GM18951 (cell line): ENCODE data around the gene SLK.

ENCODE experiments used
- POLR2A ChIP-seq: IDR thresholded peaks from 4 replicates; pipeline ENCODE4 v1.6.1; 2011; ENCODE audit warnings: mild to moderate bottlenecking; ENCODE audit not compliant: insufficient read length, insufficient read depth; ENCODE audit errors: extremely low read depth
- in situ Hi-C: fragments of 300-500 bp; cut with MboI; formaldehyde crosslinking; loops from one replicate; pipeline ENCODE4 v1.12.0; 2022; ENCODE audit warnings: low sequenced_read_pairs, mixed read lengths, inconsistent platforms; ENCODE audit not compliant: unreplicated experiment

Gene SLK

DNA sequence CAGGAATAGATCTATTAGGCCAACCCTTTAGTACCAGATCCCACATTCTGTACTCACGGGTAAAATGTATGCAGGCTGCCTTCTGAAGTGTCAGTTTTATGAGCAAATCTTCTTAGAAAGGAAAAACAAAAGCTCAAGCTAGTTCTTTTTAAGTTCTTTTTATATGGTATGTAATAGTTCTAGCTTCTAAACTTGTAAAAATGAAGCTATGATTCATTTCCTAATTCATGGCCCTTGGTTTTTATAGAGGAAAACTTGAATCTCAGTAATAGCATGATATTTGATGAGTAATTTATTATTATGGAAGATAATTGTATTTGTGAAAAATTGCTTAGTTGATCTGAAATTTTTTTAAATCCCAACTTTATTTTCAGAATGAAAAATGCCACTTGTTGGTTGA lies 54.3 kb downstream of the SLK start:
- in situ Hi-C loops = no loop called here
- no peak for TF ChIP-seq POLR2A

- in situ Hi-C loops = no loop called here
- TF ChIP-seq POLR2A = no peak
Observed at GRCh38 chr10:104022026-104022425, 55.1 kb downstream of the SLK start.

DNA sequence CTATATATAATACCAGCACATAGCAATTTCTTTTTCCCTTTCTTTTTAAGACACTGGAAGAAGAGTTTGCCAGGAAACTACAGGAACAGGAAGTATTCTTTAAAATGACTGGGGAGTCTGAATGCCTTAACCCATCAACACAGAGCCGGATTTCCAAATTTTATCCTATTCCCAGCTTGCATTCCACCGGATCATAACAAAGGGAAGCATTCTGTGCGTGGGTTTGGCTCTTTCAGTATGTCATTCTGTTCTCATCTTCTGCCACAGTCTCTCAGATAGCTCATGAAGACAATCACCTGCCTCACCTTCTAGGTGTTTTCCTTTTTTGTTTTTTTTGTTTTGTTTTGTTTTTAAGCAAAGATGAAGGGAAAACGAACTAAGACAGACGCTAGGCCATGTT lies 58.6 kb downstream of the SLK start:
- in situ Hi-C loops = no loop called here
- TF ChIP-seq POLR2A = no peak

- in situ Hi-C loops = no loop called here
Observed at GRCh38 chr10:104026762-104027161, 59.8 kb downstream of the SLK start.

DNA sequence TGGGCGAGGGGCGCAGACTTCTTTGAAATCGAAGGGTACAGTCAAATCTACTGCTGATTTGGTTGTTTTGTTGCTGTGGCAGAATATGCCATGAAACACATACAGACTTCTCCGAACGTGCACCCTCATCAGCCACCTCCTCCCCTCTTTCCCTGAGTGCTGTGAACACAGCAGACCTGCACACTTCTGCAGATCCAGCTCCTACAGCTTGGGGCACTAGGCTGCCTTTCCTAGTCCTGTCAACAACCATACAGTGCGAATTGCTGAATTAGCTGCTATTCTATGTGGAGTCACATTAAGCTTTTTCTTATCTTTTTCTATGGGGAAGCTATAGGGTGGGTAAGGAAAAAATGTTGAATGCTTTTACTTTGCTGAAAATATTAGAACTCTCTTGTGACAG lies 61.2 kb downstream of the SLK start:
- no peak for TF ChIP-seq POLR2A
- in situ Hi-C loops = no loop called here

More at GRCh38 chr10:104026762-104027161, 59.8 kb downstream of the SLK start:
- no peak for TF ChIP-seq POLR2A

DNA sequence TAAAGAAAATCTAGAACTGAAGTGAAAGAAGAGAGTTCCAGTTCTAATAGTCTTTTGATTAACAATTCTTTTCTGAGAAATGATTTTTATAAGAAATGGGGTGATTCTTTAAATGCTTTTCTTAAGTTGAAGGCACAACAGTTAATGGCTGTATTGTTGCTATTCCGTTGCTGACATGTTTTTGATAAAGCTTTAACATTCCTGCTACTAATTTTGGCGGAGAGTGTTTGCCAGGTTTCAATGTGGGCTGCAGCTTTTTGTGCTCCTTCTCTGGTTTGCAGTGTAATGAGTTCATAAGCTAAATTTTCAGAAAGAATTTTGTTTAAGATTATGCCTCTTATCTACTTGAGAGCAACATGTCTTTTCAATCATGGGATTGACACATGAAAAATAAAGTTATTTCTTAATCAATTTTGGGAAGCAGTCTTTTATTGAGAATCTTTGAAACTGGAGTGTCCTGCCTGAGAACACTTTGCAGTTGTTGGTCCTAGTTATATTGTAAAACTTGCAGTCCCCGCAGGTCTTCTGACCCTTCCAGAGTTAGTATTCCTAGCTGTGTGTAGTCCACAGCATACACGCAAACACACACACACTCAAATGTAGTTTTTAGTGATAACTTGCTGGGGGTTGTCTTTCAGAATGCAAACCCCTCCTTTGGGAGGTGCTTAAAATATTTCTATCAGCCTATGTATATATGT lies 62.0 kb downstream of the SLK start:
- in situ Hi-C loops = no loop called here
- TF ChIP-seq POLR2A = no peak

- in situ Hi-C loops = no loop called here
Observed at GRCh38 chr10:104029521-104029860, 62.6 kb downstream of the SLK start.

DNA sequence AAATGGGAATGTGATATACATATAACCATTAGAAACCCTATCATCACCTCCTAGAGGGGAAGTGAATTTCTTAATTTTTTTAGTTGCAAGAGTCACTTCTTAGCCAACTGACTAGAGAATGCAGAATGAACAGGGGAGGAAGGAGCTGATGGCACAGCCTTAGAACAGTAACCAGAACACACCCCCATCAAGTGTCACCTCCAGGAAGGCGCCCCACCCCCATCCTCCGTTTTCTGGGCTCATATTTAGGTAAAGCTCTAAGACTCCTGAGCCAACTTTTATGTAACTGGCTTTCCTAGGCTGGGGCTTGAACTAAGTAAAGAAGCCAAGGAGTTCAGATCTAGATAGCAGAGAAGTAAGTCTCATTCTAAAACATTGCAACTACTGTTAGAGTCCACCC lies 64.7 kb downstream of the SLK start:
- TF ChIP-seq POLR2A = no peak
- in situ Hi-C loops = no loop called here

More at GRCh38 chr10:104029521-104029860, 62.6 kb downstream of the SLK start:
- TF ChIP-seq POLR2A = no peak

GRCh38 chr10:104032144-104032775 lies 65.3 kb downstream of the SLK start:
- no peak for TF ChIP-seq POLR2A
- in situ Hi-C loops = no loop called here

DNA sequence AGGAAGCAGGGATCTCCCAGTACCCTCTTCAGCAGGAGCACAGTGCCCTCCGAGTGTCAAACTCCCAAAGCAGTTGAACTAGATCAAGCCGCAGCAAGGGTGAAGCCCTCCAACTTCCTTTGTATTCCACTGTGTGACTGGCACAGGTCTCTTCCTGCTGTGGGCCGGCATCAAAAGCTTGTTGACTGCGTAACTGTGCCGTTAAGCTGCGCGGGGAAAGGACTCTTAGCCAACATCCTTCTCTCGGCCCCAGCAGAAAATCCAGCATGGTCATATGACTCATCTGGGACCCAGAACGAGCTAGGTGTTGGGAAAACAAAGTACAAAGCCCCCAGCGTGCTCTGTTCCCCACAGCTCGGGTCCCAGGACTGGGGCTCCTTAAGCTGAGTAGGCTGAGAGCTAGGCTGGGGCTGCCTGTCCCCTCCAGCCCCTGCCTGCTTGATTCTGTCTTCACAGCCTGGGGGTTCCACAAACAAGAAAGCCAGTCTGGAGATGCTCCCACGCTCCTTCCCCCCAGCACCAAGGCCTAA lies 66.5 kb downstream of the SLK start:
- no peak for TF ChIP-seq POLR2A
- in situ Hi-C loops = no loop called here

GRCh38 chr10:104033966-104034365 lies 67.0 kb downstream of the SLK start:
- in situ Hi-C loops = no loop called here
- TF ChIP-seq POLR2A = no peak

DNA sequence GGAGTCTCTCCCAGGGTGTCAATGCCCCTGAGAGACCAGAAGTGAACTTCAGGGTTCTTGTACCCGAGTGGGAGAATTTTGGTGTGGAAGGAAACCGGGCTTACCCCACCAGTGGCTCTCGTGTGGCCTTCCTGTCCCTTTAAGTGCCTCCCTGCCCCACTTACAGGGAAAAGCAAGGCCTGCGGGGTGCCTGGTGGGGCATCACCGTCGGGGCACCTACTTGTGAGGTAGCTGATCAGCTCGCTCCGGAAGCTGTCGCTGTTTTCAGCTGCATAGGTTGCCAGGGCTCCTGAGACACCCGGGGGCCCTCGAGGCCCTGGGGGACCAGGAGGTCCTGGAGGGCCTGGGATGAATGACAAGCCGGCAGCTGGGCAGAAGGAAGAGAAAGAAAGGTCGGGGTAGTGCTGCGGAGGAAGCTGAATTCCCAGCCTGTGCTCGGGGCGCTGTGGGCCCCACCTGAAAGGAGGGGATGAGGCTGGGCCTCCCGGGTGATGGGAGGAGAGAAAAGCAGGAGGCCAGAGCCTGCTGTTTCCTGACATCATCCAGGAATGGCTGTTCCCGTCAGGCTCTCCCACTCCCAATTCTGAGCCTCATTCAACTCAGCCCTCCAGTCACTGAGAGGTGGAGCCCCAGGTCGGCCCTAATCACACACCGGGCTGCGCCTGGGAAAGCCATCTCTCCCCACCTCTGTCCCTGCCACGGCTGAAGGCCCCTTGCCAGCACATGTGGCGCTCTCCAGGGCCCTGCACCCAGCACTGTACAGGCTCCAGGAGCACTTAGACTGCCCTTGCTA lies 67.7 kb downstream of the SLK start:
- no peak for TF ChIP-seq POLR2A
- in situ Hi-C loops = no loop called here

DNA sequence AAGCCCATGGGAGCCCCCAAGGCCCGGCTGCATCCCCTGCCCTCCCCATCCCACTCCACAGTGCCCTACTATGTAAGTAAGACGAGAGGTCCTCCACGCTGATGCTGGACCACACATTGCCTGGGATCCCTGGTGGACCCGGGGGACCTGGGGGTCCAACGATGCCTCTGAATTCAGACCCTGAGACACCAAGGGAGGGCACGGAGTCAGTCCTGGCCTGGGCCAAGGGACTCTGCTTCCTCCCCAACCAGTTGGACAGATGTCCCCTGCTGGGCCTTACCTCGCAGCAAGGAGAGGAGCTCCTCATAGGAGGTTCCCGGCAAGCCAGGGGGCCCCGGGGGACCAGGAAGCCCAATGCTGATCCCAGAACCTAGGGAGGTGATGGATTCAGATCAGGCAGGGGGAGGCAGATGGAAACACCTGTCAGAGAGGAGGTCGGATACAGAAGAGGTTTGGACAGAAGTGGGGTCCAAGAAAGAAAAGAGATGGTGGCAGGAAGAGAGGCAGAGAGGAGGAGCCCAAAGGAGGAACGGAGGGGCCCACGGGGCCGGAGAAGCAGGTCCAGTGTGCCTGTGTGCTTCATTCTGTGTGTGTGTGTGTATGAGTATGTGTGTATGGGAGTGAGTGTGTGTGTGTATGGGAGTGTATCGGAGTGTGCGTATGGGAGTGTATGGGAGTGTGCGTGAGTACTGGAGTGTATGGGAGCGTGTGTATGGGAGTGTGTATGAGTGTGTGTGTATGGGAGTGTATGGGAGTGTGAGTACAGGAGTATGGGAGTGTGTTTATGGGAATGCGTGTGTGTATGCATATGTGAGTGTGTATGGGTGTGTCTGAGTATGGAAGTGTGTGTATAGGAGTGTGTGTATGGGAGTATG lies 68.5 kb downstream of the SLK start:
- in situ Hi-C loops = no loop called here
- TF ChIP-seq POLR2A = no peak

DNA sequence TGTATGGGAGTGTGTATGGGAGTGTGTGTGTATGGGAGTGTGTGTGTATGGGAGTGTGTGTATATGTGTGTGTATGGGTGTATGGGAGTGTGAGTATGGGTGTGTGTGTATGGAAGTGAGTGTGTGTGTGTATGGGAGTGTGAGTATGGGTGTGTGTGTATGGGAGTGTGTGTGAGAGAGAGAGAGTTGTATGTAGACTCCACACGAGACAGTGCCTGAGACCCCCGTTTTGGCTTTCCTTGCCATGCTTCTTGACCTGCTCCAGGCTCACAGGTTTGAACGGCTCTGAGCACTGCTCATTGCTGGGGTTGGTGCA lies 69.1 kb downstream of the SLK start:
- TF ChIP-seq POLR2A = no peak
- in situ Hi-C loops = no loop called here
